H1 (cell line): ENCODE data around the gene TNFRSF13B. TPM values are rescaled to one million over a fixed set of nuclear protein-coding genes. Genes with fewer than 3 reads are reported as not detected.
A peak's percentile ranks its signal among the peaks of the same experiment; 100 is the strongest.

ENCODE experiments used
- CTCF ChIA-PET: fragments of 300-600 bp; sonication (Branson Sonifier 250); formaldehyde crosslinking; loops from one replicate; lab custom pipeline; 2021; ENCODE audit not compliant: partially characterized antibody; lab: Charles Lee
- POLR2A ChIA-PET: fragments of 300-600 bp; sonication (Branson Sonifier 250); formaldehyde crosslinking; loops from one replicate; lab custom pipeline; 2021; ENCODE audit warnings: inconsistent platforms; ENCODE audit not compliant: partially characterized antibody; lab: Charles Lee
- DNase-seq, 2 experiments: peaks; one replicate each; pipeline versions ENCODE4 v3.0.0 to v3.0.0-alpha.2; 2010 to 2022; ENCODE audit warnings: low spot score in 2 of 2, low read depth in 1 of 2, mixed read lengths in 1 of 2
- FAIRE-seq: peaks from 2 replicates; lab custom pipeline; 2011; peaks lifted over from hg19 to GRCh38; lab: Jason Lieb, UNC
- H2AFZ ChIP-seq: 2 replicates; pipeline ENCODE4 v1.8.1; 2012; ENCODE audit warnings: low read length, inconsistent platforms
- H2AK5ac ChIP-seq: 2 replicates; pipeline ENCODE4 v1.6.1; 2013; ENCODE audit warnings: low read depth, low read length
- H2BK120ac ChIP-seq: replicated peaks from 2 replicates; pipeline ENCODE3; 2013; ENCODE audit warnings: low read depth, low read length, inconsistent platforms
- H2BK12ac ChIP-seq: 2 replicates; pipeline ENCODE4 v1.6.1; 2013; ENCODE audit warnings: low read depth, low read length
- H2BK15ac ChIP-seq: 2 replicates; pipeline ENCODE4 v1.6.1; 2013; ENCODE audit warnings: low read length
- H2BK20ac ChIP-seq: 2 replicates; pipeline ENCODE4 v1.6.1; 2013; ENCODE audit warnings: low read length
- H2BK5ac ChIP-seq: 2 replicates; pipeline ENCODE4 v1.6.1; 2013; ENCODE audit warnings: low read depth, low read length
- H3K14ac ChIP-seq: 2 replicates; pipeline ENCODE4 v1.6.1; 2013; ENCODE audit warnings: inconsistent platforms; ENCODE audit not compliant: insufficient read length
- H3K18ac ChIP-seq: 2 replicates; pipeline ENCODE4 v1.6.1; 2013; ENCODE audit warnings: low read length; ENCODE audit errors: extremely low read depth
- H3K23ac ChIP-seq: 2 replicates; pipeline ENCODE4 v1.6.1; 2013; ENCODE audit warnings: inconsistent platforms; ENCODE audit not compliant: insufficient read length
- H3K23me2 ChIP-seq: 2 replicates; pipeline ENCODE4 v1.6.1; 2013; ENCODE audit warnings: low read depth, low read length
- H3K27ac ChIP-seq: 2 replicates; pipeline ENCODE4 v1.6.1; 2011; ENCODE audit warnings: low read depth, low read length, inconsistent platforms
- H3K27me3 ChIP-seq, 4 experiments: replicated peaks in 1 of 4; 1 replicate in 1 of 4; 2 replicates in 3 of 4; pipeline versions ENCODE4 v1.6.1 to v1.8.1; 2011 to 2013; ENCODE audit warnings: low read length in 3 of 4, mild to moderate bottlenecking in 3 of 4, inconsistent platforms in 2 of 4, mixed read lengths in 2 of 4, moderate library complexity in 1 of 4; ENCODE audit not compliant: control insufficient read depth in 3 of 4, insufficient read depth in 3 of 4; ENCODE audit errors: extremely low read depth in 1 of 4
- H3K36me3 ChIP-seq, 4 experiments: 2 replicates each; pipeline versions ENCODE4 v1.6.1 to v1.8.1; 2011 to 2013; ENCODE audit warnings: mild to moderate bottlenecking in 4 of 4, low read length in 3 of 4, moderate library complexity in 2 of 4, control low read depth in 1 of 4, inconsistent platforms in 1 of 4; ENCODE audit not compliant: insufficient read depth in 4 of 4, control insufficient read depth in 2 of 4
- H3K4ac ChIP-seq: replicated peaks from 2 replicates; pipeline ENCODE3; 2013; ENCODE audit warnings: low read length, low read depth, mixed read lengths, inconsistent platforms; ENCODE audit not compliant: insufficient read length
- H3K4me1 ChIP-seq, 4 experiments: replicated peaks in 1 of 4; 1 replicate in 1 of 4; 2 replicates in 3 of 4; pipeline versions ENCODE4 v1.6.1 to v1.8.1; 2011 to 2013; ENCODE audit warnings: low read length in 3 of 4, inconsistent platforms in 2 of 4, mixed read lengths in 1 of 4; ENCODE audit not compliant: insufficient read depth in 4 of 4, control insufficient read depth in 3 of 4
- H3K4me2 ChIP-seq, 2 experiments: 2 replicates each; pipeline versions ENCODE4 v1.6.1 to v1.8.1; 2011 to 2013; ENCODE audit warnings: low read depth in 2 of 2, low read length in 2 of 2, control low read depth in 1 of 2, inconsistent platforms in 1 of 2, mild to moderate bottlenecking in 1 of 2; ENCODE audit not compliant: insufficient read depth in 1 of 2
- H3K4me3 ChIP-seq, 4 experiments: fragments of 200-600, 300-600 bp in 1 of 4; sonication (generic), shearing (Covaris generic), sonication (Bioruptor Twin) in 1 of 4; 2 replicates each; pipeline versions ENCODE4 v1.5.1 to v1.8.1; 2011 to 2016; ENCODE audit warnings: low read length in 4 of 4, low read depth in 3 of 4, control low read depth in 2 of 4, inconsistent platforms in 2 of 4, mild to moderate bottlenecking in 2 of 4, mixed read lengths in 1 of 4, moderate library complexity in 1 of 4; ENCODE audit not compliant: insufficient read depth in 2 of 4; ENCODE audit errors: extremely low read depth in 1 of 4
- H3K56ac ChIP-seq: replicated peaks from 2 replicates; pipeline ENCODE3; 2013; ENCODE audit warnings: low read depth, mild to moderate bottlenecking, mixed read lengths, low read length, inconsistent platforms; ENCODE audit not compliant: insufficient read length
- H3K79me1 ChIP-seq: 2 replicates; pipeline ENCODE4 v1.6.1; 2013; ENCODE audit warnings: low read depth, low read length, control low read depth
- H3K79me2 ChIP-seq, 2 experiments: 2 replicates each; pipeline versions ENCODE4 v1.6.1 to v1.8.1; 2012 to 2013; ENCODE audit warnings: low read length in 2 of 2, mild to moderate bottlenecking in 2 of 2, inconsistent platforms in 1 of 2; ENCODE audit not compliant: insufficient read depth in 2 of 2, control insufficient read depth in 1 of 2
- H3K9ac ChIP-seq, 4 experiments: replicated peaks in 1 of 4; 1 replicate in 1 of 4; 2 replicates in 3 of 4; pipeline versions ENCODE4 v1.6.1 to v1.8.1; 2011 to 2013; ENCODE audit warnings: low read depth in 3 of 4, low read length in 3 of 4, control low read depth in 2 of 4, mild to moderate bottlenecking in 2 of 4, moderate library complexity in 2 of 4, inconsistent platforms in 1 of 4; ENCODE audit errors: extremely low read depth in 1 of 4
- H3K9me3 ChIP-seq, 2 experiments: 2 replicates each; pipeline versions ENCODE4 v1.6.1 to v1.8.1; 2012 to 2013; ENCODE audit warnings: mild to moderate bottlenecking in 2 of 2, moderate library complexity in 2 of 2, control low read depth in 1 of 2, inconsistent platforms in 1 of 2, low read depth in 1 of 2, low read length in 1 of 2, mixed read lengths in 1 of 2; ENCODE audit not compliant: insufficient read depth in 2 of 2
- H4K20me1 ChIP-seq, 2 experiments: replicated peaks in 1 of 2; 2 replicates each; pipeline versions ENCODE3 to v1.8.1; 2011 to 2013; ENCODE audit warnings: inconsistent platforms in 2 of 2, low read length in 2 of 2, mild to moderate bottlenecking in 1 of 2; ENCODE audit not compliant: insufficient read depth in 2 of 2, control insufficient read depth in 1 of 2
- H4K5ac ChIP-seq: 2 replicates; pipeline ENCODE4 v1.6.1; 2013; ENCODE audit warnings: low read length, low read depth, mixed read lengths, inconsistent platforms; ENCODE audit not compliant: insufficient read length
- H4K8ac ChIP-seq: 2 replicates; pipeline ENCODE4 v1.8.0; 2013; ENCODE audit warnings: mild to moderate bottlenecking, moderate library complexity, low read length, inconsistent platforms; ENCODE audit not compliant: insufficient read depth; ENCODE audit errors: extremely low read depth
- H4K91ac ChIP-seq: replicated peaks from 2 replicates; pipeline ENCODE3; 2013; ENCODE audit warnings: low read length, mixed read lengths, inconsistent platforms; ENCODE audit not compliant: insufficient read length
- CBX5 ChIP-seq: fragments of 300-800, 300-1000 bp; sonication (generic); IDR thresholded peaks from 2 replicates; pipeline ENCODE4 v1.7.1; 2016; ENCODE audit warnings: antibody characterized with exemption, low read length, low read depth
- CEBPB ChIP-seq: IDR thresholded peaks from 2 replicates; pipeline ENCODE4 v1.6.1; 2012; ENCODE audit warnings: low read depth, low read length
- CREB1 ChIP-seq: IDR thresholded peaks from 2 replicates; pipeline ENCODE4 v1.6.1; 2012; ENCODE audit warnings: inconsistent platforms
- EGR1 ChIP-seq: IDR thresholded peaks from 2 replicates; pipeline ENCODE4 v1.6.1; 2011; ENCODE audit warnings: low read depth, low read length, borderline replicate concordance
- HDAC6 ChIP-seq: IDR thresholded peaks from one replicate; pipeline ENCODE4 v1.7.1; 2012; ENCODE audit warnings: low read depth, mild to moderate bottlenecking, inconsistent platforms, low read length, moderate library complexity
- MAFK ChIP-seq: IDR thresholded peaks from 2 replicates; pipeline ENCODE4 v1.6.1; 2012; ENCODE audit warnings: low read depth, mild to moderate bottlenecking, improper control_type of control experiment, low read length
- POU5F1 ChIP-seq: IDR thresholded peaks from 2 replicates; pipeline ENCODE4 v1.6.1; 2011; ENCODE audit warnings: low read depth, mild to moderate bottlenecking, low read length, moderate library complexity
- RAD21 ChIP-seq, 2 experiments: IDR thresholded peaks in 1 of 2; conservative IDR thresholded peaks in 1 of 2; 2 replicates each; pipeline ENCODE4 v1.6.1; 2011; ENCODE audit warnings: low read depth in 2 of 2, low read length in 2 of 2, improper control_type of control experiment in 1 of 2, inconsistent platforms in 1 of 2, mild to moderate bottlenecking in 1 of 2, moderate library complexity in 1 of 2
- SIN3A ChIP-seq, 2 experiments: IDR thresholded peaks in 1 of 2; conservative IDR thresholded peaks in 1 of 2; 2 replicates each; pipeline ENCODE4 v1.6.1; 2011 to 2012; ENCODE audit warnings: low read length in 2 of 2, improper control_type of control experiment in 1 of 2, low read depth in 1 of 2, mild to moderate bottlenecking in 1 of 2
- SIX5 ChIP-seq: IDR thresholded peaks from 2 replicates; pipeline ENCODE4 v1.6.1; 2011; ENCODE audit warnings: mild to moderate bottlenecking, low read depth, low read length
- WGBS, 2 experiments: shearing (Covaris generic) in 1 of 2; methylation state at CpG; one replicate each; pipeline versions ENCODE4 v1.1.6 to v1.1.7; 2013 to 2015; ENCODE audit warnings: low lambda C conversion rate in 2 of 2, mixed read lengths in 2 of 2, inconsistent platforms in 1 of 2, low coverage in 1 of 2, missing lambda C conversion rate in 1 of 2; ENCODE audit not compliant: insufficient replicate concordance in 2 of 2, insufficient coverage in 1 of 2, insufficient read length in 1 of 2; ENCODE audit errors: extremely low coverage in 1 of 2, missing lambda C conversion rate in 1 of 2; 5-methylcytosine and 5-hydroxymethylcytosine counted together
- polyA plus RNA-seq, 7 experiments: library from polyadenylated mRNA; depleted of rRNA in 3 of 7; stranded (reverse) in 5 of 7; unstranded in 2 of 7; fragments of >200 nt in 5 of 7; fragments of 200-250 nt in 2 of 7; gene quantifications; 1 replicate in 5 of 7; 2 replicates in 1 of 7; 4 replicates in 1 of 7; pipeline versions ENCODE4 v1.2.1 to v1.2.3, GENCODE V29; 2011 to 2013; ENCODE audit warnings: missing spikeins in 2 of 7, mixed read lengths in 2 of 7
- total RNA-seq: library from RNA; stranded (reverse); fragmentation: NEBNext Ultra II Directional; extraction: Animal tissue kit (Norgen Biotek cat#: 25700); gene quantifications from 2 replicates; pipeline ENCODE4 v1.2.1, GENCODE V29; 2021
- TF ChIP-seq, protein P1 (sequence below): IDR thresholded peaks from 2 replicates; pipeline ENCODE4 v1.6.1; 2012; ENCODE audit warnings: inconsistent platforms
- TF ChIP-seq, protein P2 (sequence below): IDR thresholded peaks from 2 replicates; pipeline ENCODE4 v1.6.1; 2012; ENCODE audit warnings: inconsistent platforms

The TNFRSF13B gene
- total and polyA plus RNA-seq, 2 of the 8 experiments (the other 6 are each of a cell fraction or from before 2014, with no cell fraction given): not detected

DNA sequence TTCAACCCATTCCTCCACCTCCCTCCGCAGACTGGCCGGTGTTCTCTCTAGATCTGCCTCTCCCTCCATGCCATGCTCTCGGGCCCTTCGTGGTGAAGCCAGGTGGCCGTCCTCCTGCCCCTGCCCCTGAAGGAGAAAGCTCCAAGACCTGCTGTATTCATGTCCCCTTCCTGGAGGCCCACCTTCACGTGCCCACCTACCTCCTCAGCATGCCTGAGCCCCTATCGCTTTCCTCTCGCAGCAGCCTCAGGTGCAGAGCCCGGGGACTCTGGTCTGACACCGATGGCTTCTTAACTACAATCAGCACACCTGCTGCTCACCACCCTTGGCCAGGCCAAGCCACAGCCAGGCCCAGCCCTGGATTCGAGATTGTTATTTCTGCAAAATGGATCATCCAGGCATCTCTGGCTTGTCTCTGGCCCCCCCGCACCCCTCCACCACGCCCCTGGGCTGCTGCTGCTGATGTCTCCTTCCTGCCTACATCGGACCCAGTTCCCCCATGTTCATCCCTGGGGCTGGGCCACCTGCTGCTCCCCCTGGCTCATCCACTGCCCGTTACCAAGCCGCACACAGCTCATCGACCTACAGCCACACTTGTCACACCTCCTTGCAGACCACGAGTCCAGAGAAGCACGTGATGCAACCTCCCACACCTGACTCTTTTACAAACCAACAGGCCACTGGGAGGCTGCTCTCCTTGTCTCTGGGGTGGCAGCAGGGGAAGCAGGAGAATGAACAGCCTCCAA, 32.5 kb upstream of the TNFRSF13B start:
- Histone ChIP-seq H3K23me2 (no peaks in the 10 kb centered on the region), H3K18ac (no peak overlapping the region), H2BK15ac (no peak overlapping the region), H3K9ac (no peak overlapping the region), H4K8ac (no peak overlapping the region; the same call in 1 of the 2 replicates), H3K4me1 (peaks cover 0 to 4% (median 0%) of the 10 kb centered on the region in 4 experiments; a peak in 1 of 7 replicates), H3K79me2 (no peaks in the 10 kb centered on the region), H3K4ac (no peak overlapping the region), H2BK12ac (0 out of 2 replicates have a peak overlapping the region, but pooled peaks have one; percentile 27), H2BK5ac (no peak overlapping the region), H3K14ac (no peak overlapping the region), H4K20me1 (no peaks in the 10 kb centered on the region), H3K79me1 (no peaks in the 10 kb centered on the region), H4K91ac (no peak overlapping the region), H4K5ac (no peak overlapping the region), H3K27me3 (no peaks in the 10 kb centered on the region), H2AK5ac (no peak overlapping the region), H3K23ac (no peak overlapping the region), H3K9me3 (no peaks in the 10 kb centered on the region), H3K4me3 (no peak overlapping the region), H3K4me2 (no peak overlapping the region), H3K27ac (no peak overlapping the region), H3K36me3 (no peaks in the 10 kb centered on the region), H2BK120ac (no peak overlapping the region), H2AFZ (no peak overlapping the region), H3K56ac (no peak overlapping the region), H2BK20ac (no peak overlapping the region)
- CTCF ChIA-PET: interaction anchor here (0.8 to 1.4 kb wide), 3 partner anchors 13 to 142 kb away, joined by 3 to 5 read pairs (median 4); no protein-coding TSS in a partner anchor
- WGBS, 2 experiments: 84% methylated on average over 15 of the region's 19 CpGs; no CpG with 5 or more reads in 1 of the 2 experiments
- POLR2A ChIA-PET: interaction anchor here (0.6 kb wide), 1 partner anchor 13 kb away, joined by 3 read pairs; no protein-coding TSS in a partner anchor
- no peak for DNase-seq
- FAIRE-seq: no peak
- TF ChIP-seq CEBPB: no peak
- TF ChIP-seq CREB1: no peak
- TF ChIP-seq POU5F1: no peak
- TF ChIP-seq SIX5: no peak
- no peak for TF ChIP-seq CBX5
- no peak for TF ChIP-seq MAFK
- TF ChIP-seq, protein P1, sequence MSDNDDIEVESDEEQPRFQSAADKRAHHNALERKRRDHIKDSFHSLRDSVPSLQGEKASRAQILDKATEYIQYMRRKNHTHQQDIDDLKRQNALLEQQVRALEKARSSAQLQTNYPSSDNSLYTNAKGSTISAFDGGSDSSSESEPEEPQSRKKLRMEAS: no peak
- no peak for TF ChIP-seq EGR1
- TF ChIP-seq, protein P2, sequence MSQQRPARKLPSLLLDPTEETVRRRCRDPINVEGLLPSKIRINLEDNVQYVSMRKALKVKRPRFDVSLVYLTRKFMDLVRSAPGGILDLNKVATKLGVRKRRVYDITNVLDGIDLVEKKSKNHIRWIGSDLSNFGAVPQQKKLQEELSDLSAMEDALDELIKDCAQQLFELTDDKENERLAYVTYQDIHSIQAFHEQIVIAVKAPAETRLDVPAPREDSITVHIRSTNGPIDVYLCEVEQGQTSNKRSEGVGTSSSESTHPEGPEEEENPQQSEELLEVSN: no peak
- no peak for TF ChIP-seq RAD21 (IDR thresholded peaks at IDR 0.05 in 1 of 2, conservative IDR thresholded peaks at IDR 0.05 in 1 of 2; ENCODE audit: low read depth in 2 of 2, low read length in 2 of 2)
- no peak for TF ChIP-seq SIN3A (conservative IDR thresholded peaks at IDR 0.05 in 1 of 2, IDR thresholded peaks at IDR 0.05 in 1 of 2; ENCODE audit: low read depth in 1 of 2, low read length in 2 of 2)
- no peak for TF ChIP-seq HDAC6
